A673 (cell line): ENCODE results near the gene METTL26. TPM values are rescaled to one million over a fixed set of nuclear protein-coding genes. Genes with fewer than 3 reads are reported as not detected.
"Not testable (repeated sequence)": the region's sequence is repeated elsewhere in the genome, so short reads cannot be mapped to it uniquely, and the experiment has no call there.

ENCODE experiments used
- BruUV-seq: library from RNA; stranded (reverse); fragments of 400-500 nt; replicated peaks from 2 replicates; lab custom pipeline; 2021; lab: Mats Ljungman, UMichigan
- CTCF ChIA-PET: fragments of 300-600 bp; sonication (Branson Sonifier 250); formaldehyde crosslinking; loops from one replicate; lab custom pipeline; 2022; ENCODE audit warnings: antibody characterized with exemption; lab: Charles Lee
- POLR2A ChIA-PET: fragments of 300-600 bp; sonication (Branson Sonifier 250); formaldehyde crosslinking; loops from one replicate; lab custom pipeline; 2022; ENCODE audit warnings: antibody characterized with exemption; ENCODE audit not compliant: low non-redundant PET; lab: Charles Lee
- DNase-seq: peaks from one replicate; pipeline ENCODE4 v3.0.0-alpha.2; 2015; ENCODE audit warnings: low spot score
- H3K27ac ChIP-seq: fragments of 200-600 bp; sonication (generic); 2 replicates; pipeline ENCODE4 v1.5.1; 2016; ENCODE audit warnings: mixed run types, low read depth, mild to moderate bottlenecking, mixed read lengths, antibody characterized with exemption, low read length; ENCODE audit not compliant: poor library complexity, severe bottlenecking
- H3K27me3 ChIP-seq: fragments of 200-600 bp; sonication (generic); replicated peaks from 2 replicates; pipeline ENCODE4 v1.6.1; 2017; ENCODE audit warnings: mixed run types, low read depth, mild to moderate bottlenecking, mixed read lengths, antibody characterized with exemption, low read length; ENCODE audit not compliant: insufficient read depth, poor library complexity
- H3K36me3 ChIP-seq: fragments of 200-600 bp; sonication (generic); 2 replicates; pipeline ENCODE4 v1.6.1; 2016; ENCODE audit warnings: mixed run types, mild to moderate bottlenecking, mixed read lengths, antibody characterized with exemption, low read length; ENCODE audit not compliant: insufficient read depth, poor library complexity, severe bottlenecking
- H3K4me1 ChIP-seq: fragments of 200-600 bp; sonication (generic); 2 replicates; pipeline ENCODE4 v1.6.1; 2017; ENCODE audit warnings: mixed run types, mild to moderate bottlenecking, mixed read lengths, antibody characterized with exemption, low read length; ENCODE audit not compliant: insufficient read depth, poor library complexity, severe bottlenecking
- H3K4me3 ChIP-seq: fragments of 200-600 bp; sonication (generic); 2 replicates; pipeline ENCODE4 v1.5.1; 2016; ENCODE audit warnings: low read depth, mixed run types, mild to moderate bottlenecking, mixed read lengths, low read length; ENCODE audit not compliant: poor library complexity, severe bottlenecking
- H3K9me3 ChIP-seq: fragments of 200-600 bp; sonication (generic); 2 replicates; pipeline ENCODE4 v1.6.1; 2016; ENCODE audit warnings: mixed run types, low read depth, mild to moderate bottlenecking, mixed read lengths, antibody characterized with exemption, low read length; ENCODE audit not compliant: poor library complexity, severe bottlenecking
- EZH2 ChIP-seq: fragments of 200-600 bp; sonication (generic); IDR thresholded peaks from 2 replicates; pipeline ENCODE4 v1.6.1; 2017; ENCODE audit warnings: borderline replicate concordance, low read depth, mild to moderate bottlenecking, mixed read lengths, antibody characterized with exemption, low read length; ENCODE audit not compliant: poor library complexity, severe bottlenecking
- intact Hi-C: fragments of 100-400 bp; cut with micrococcal nuclease; formaldehyde crosslinking; loops from one replicate; pipeline ENCODE4 v1.10.0; 2022; ENCODE audit not compliant: unreplicated experiment
- total RNA-seq: library from RNA; stranded (reverse); gene quantifications from 2 replicates; pipeline ENCODE4 v1.2.3, GENCODE V29; 2021
- TF ChIP-seq, protein P1 (sequence below): fragments of 300-800, 200-600 bp; sonication (generic); conservative IDR thresholded peaks from 2 replicates; pipeline ENCODE4 v1.5.1; 2017; ENCODE audit warnings: low read depth, mild to moderate bottlenecking, antibody characterized with exemption, low read length, moderate library complexity, mixed read lengths

The METTL26 gene
- total RNA-seq, 1 experiment from 2014 or later = 138 TPM

DNA sequence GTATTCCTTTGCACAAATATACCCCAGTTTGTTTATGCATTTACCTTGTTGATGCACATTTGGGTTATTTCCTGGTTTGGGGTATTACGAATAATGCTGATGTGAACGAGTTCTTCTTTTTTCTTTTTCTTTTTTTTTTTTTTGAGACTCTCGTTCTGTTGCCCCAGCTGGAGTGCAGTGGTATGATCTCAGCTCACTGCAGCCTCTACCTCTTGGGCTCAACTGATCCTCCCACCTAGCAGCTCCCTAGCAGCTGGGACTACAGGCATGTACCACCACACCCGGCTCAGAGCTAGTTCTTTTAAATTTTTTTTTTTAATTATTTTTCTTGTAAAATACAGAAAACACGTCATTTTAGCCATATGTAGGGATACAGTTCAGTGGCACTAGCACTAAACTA, 32.2 kb downstream of the METTL26 start:
- CTCF ChIA-PET = no interaction called here
- DNase-seq = no peak

DNA sequence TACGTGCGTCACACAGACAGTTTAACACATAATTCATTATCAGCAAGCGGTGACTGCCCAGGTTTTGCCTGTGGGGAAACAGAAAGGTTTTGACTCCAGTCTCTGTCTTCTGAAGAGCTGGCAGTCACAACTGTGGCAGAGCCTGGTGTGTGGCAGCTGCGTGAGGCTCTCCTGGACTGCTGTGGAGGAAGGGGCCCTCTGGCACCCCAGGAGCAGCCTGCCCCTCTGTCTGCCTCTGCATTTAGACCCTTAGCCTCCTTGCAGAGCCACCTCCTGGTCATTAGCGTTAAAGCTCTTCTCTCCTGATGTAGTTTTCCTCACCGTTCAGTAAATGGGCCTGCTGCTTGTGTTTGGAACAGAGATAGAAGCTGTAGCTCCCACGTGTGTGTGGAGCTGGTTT, 35.3 kb downstream of the METTL26 start:
- H3K36me3 ChIP-seq = peaks cover 4% of the 10 kb centered on the region
- no peak overlapping the region for H3K27ac ChIP-seq
- ChIA-PET POLR2A (interaction anchor here (0.7 kb wide), 1 partner anchor 1425 kb away, joined by 4 read pairs; no protein-coding TSS in a partner anchor), CTCF (no interaction called here)
- H3K4me3 ChIP-seq = no peak overlapping the region
- H3K4me1 ChIP-seq = no peaks in the 10 kb centered on the region
- no peak for DNase-seq
- no peaks in the 10 kb centered on the region for H3K27me3 ChIP-seq
- TF ChIP-seq, protein P1, sequence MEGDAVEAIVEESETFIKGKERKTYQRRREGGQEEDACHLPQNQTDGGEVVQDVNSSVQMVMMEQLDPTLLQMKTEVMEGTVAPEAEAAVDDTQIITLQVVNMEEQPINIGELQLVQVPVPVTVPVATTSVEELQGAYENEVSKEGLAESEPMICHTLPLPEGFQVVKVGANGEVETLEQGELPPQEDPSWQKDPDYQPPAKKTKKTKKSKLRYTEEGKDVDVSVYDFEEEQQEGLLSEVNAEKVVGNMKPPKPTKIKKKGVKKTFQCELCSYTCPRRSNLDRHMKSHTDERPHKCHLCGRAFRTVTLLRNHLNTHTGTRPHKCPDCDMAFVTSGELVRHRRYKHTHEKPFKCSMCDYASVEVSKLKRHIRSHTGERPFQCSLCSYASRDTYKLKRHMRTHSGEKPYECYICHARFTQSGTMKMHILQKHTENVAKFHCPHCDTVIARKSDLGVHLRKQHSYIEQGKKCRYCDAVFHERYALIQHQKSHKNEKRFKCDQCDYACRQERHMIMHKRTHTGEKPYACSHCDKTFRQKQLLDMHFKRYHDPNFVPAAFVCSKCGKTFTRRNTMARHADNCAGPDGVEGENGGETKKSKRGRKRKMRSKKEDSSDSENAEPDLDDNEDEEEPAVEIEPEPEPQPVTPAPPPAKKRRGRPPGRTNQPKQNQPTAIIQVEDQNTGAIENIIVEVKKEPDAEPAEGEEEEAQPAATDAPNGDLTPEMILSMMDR = peak; percentile 41
- no peak for TF ChIP-seq EZH2
- intact Hi-C loops = no loop called here
- no TSS peak for BruUV-seq
- no peaks in the 10 kb centered on the region for H3K9me3 ChIP-seq

More for the DNA sequence above, 32.2 kb downstream of the METTL26 start:
- H3K27ac ChIP-seq = no peak overlapping the region
- no TSS peak for BruUV-seq
- no peaks in the 10 kb centered on the region for H3K36me3 ChIP-seq
- H3K27me3 ChIP-seq = no peaks in the 10 kb centered on the region
- no peaks in the 10 kb centered on the region for H3K9me3 ChIP-seq
- POLR2A ChIA-PET = no interaction called here
- intact Hi-C loops = no loop called here
- H3K4me3 ChIP-seq = no peak overlapping the region
- no peak for TF ChIP-seq EZH2
- TF ChIP-seq, protein P1 = no peak
- no peaks in the 10 kb centered on the region for H3K4me1 ChIP-seq

DNA sequence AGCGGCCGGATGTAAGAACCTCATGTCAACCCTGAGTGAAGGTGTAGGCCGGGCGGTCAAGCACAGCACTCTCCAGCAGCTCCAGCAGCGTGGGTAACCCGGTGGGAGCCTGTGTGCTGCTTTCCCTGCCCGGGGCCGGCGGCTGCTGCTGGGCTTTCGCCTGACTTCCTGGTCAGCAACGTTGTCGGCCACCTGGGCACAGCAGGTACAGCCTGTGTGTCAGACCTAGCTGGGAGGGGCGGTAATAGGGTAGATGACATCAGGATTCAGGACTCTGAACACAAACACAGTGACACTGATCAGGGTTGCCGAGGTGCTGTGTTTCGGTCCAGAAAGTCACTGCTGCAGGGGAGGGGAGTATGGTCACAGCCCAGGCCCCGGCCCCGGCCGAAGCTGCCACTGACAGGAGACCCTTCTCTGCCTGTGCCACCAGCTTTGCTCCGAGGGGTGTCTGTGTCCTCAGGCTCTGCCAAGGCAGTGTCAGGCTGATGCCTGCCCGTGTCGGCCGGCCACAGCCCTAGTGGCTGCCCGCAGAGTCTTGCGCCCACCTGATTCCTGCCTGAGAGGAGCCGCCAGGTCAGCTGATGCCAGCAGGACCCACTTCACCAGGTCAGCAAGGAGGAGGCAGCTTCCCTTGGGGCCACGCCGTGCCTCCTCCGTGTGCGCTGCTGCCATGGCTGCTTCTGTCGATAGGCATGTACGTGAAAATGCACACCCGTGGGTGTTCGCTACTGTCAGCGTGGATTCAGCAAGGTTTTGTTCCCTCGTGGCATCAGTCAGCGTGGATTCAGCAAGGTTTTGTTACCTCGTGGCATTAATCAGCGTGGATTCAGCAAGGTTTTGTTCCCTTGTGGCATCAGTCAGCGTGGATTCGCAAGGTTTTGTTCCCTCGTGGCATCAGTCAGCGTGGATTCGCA, 37.0 kb downstream of the METTL26 start:
- Histone ChIP-seq H3K4me1 (no peaks in the 10 kb centered on the region), H3K9me3 (no peaks in the 10 kb centered on the region), H3K36me3 (peaks cover 5% of the 10 kb centered on the region), H3K27ac (no peak overlapping the region), H3K27me3 (no peaks in the 10 kb centered on the region), H3K4me3 (no peak overlapping the region)
- TF ChIP-seq, protein P1 = no peak
- no peak for TF ChIP-seq EZH2
- CTCF ChIA-PET = interaction anchor here (0.7 kb wide), 1 partner anchor 17 kb away, joined by 3 read pairs; no protein-coding TSS in a partner anchor
- POLR2A ChIA-PET = interaction anchor here (0.8 kb wide), 1 partner anchor 235 kb away, joined by 3 read pairs; no protein-coding TSS in a partner anchor
- BruUV-seq = no TSS peak
- intact Hi-C loops = no loop called here
- DNase-seq = no peak

DNA sequence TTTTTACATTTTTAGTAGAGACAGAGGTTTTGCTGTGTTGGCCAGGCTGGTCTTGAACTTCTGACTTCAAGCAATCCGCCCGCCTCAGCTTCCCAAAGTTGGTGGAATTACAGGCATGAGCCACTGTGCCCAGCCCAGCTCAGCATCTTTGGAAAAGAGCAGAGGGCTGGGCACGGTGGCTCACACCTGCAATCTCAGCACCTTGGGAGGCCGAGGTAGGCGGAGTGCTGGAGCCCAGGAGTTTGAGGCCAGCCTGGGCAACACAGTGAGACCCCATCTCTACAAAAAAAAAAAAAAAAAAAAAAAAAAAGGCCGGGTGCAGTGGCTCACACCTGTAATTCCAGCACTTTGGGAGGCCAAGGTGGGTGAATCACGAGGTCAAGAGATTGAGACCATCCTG, 38.5 kb downstream of the METTL26 start:
- intact Hi-C loops = not testable (repeated sequence)
- CTCF ChIA-PET = interaction anchor here (0.7 kb wide), 1 partner anchor 9 kb away, joined by 5 read pairs; no protein-coding TSS in a partner anchor

More for the DNA sequence above, 38.5 kb downstream of the METTL26 start:
- H3K27me3 ChIP-seq, H3K27ac ChIP-seq, H3K4me3 ChIP-seq, H3K9me3 ChIP-seq, H3K36me3 ChIP-seq, POLR2A ChIA-PET, H3K4me1 ChIP-seq, DNase-seq, BruUV-seq: not testable (repeated sequence)
